Spinal cord (tissue), 10 donors: ENCODE results near the gene HIC1. TPM values are rescaled to one million over a fixed set of nuclear protein-coding genes. Genes with fewer than 3 reads are reported as not detected.

Experiments used
- DNase-seq, 6 donors: peaks; one replicate each; pipeline versions ENCODE4 v3.0.0 to v3.0.0-alpha.2; 2013 to 2015; ENCODE audit warnings: low spot score in 6 of 6, low read depth in 4 of 6
- H3K27ac ChIP-seq: one replicate; pipeline ENCODE4 v1.5.1; 2013; ENCODE audit warnings: low read depth, low read length, control low read depth
- H3K27me3 ChIP-seq: one replicate; pipeline ENCODE4 v1.6.1; 2013; ENCODE audit warnings: low read length; ENCODE audit not compliant: control insufficient read depth, insufficient read depth
- H3K36me3 ChIP-seq: one replicate; pipeline ENCODE4 v1.6.1; 2013; ENCODE audit warnings: low read length; ENCODE audit not compliant: control insufficient read depth, insufficient read depth
- H3K4me1 ChIP-seq: one replicate; pipeline ENCODE4 v1.6.1; 2013; ENCODE audit warnings: low read length; ENCODE audit not compliant: control insufficient read depth, insufficient read depth
- H3K4me3 ChIP-seq: one replicate; pipeline ENCODE4 v1.5.1; 2013; ENCODE audit warnings: low read depth, low read length, control low read depth
- H3K9me3 ChIP-seq: one replicate; pipeline ENCODE4 v1.6.1; 2013; ENCODE audit warnings: low read length; ENCODE audit not compliant: control insufficient read depth, insufficient read depth
- WGBS: methylation state at CpG from one replicate; pipeline ENCODE4 v1.1.5; 2013; ENCODE audit warnings: missing lambda C conversion rate; ENCODE audit not compliant: insufficient coverage; 5-methylcytosine and 5-hydroxymethylcytosine counted together
- polyA plus RNA-seq, 2 donors: library from polyadenylated mRNA; unstranded; fragments of 120-200 nt; gene quantifications; one replicate each; pipeline ENCODE4 v1.2.1, GENCODE V29; 2013; ENCODE audit not compliant: insufficient read length in 2 of 2
- small RNA-seq: library from RNA; depleted of rRNA; stranded (forward); fragments of <200 nt; gene quantifications from one replicate; pipeline ENCODE3, GENCODE V24; 2014; ENCODE audit warnings: low replicate concordance
- total RNA-seq, 2 donors: library from RNA; depleted of rRNA in 1 of 2; stranded (reverse); fragments of 120-200 nt in 1 of 2; fragments of >200 nt in 1 of 2; gene quantifications; one replicate each; pipeline versions ENCODE4 v1.2.3 to v1.2.4, GENCODE V29; 2013 to 2014
- donor health status: healthy.

HIC1 gene
- total and polyA plus RNA-seq, 4 donors = 8.6 to 46.5 (median 14.2) TPM

DNA sequence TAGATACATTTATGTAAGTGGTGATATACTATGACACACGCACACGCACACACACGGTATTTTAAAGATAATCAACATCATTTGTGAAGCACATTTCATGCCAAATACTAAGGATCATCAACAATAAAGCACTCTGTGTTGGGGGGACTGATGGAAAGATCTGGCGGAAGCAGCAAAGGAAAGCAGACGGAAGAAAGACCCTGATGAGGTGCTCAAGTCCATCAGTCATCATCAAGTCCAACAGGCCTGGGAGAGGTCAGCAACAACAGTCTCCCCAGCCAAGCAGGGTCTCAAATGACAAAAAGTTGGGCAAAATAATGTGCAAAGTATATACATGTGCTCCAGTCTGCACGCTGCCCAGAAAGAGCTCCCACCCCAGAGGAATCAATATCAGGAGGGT lies 55.5 kb downstream of the HIC1 start:
- Histone ChIP-seq H3K9me3 (no peaks in the 10 kb centered on the region), H3K4me1 (peaks cover 6% of the 10 kb centered on the region), H3K4me3 (no peak overlapping the region), H3K27me3 (no peaks in the 10 kb centered on the region), H3K27ac (no peak overlapping the region), H3K36me3 (no peaks in the 10 kb centered on the region)
- DNase-seq = no peak
- whole genome bisulfite sequencing = no CpG with 5 or more reads among the region's 6 CpGs

DNA sequence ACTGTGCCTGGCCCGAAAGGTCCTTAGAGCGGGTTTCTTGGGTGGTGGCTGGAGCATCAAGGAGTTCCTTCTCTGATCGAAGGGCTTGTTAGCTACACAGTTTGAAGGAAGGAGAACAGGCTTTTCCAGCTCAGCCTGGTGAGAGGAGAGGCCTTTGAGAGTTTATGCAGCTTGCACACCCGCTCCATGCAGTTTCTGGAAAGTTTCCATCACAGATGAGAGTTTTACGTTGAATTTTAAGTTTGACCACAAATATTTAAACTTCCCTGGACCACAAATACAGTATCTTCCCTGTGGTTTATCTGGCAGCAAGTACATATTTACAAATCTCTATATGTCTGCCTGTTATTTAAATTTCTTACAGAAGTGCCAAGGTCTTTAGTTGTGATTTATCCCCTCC lies 56.8 kb downstream of the HIC1 start:
- WGBS = 91% methylated on average over 3 of the region's 5 CpGs
- H3K9me3 ChIP-seq = no peaks in the 10 kb centered on the region
- H3K4me1 ChIP-seq = peaks cover 6% of the 10 kb centered on the region
- DNase-seq = peak in 1 of 6 donors; percentile 36
- no peaks in the 10 kb centered on the region for H3K36me3 ChIP-seq
- H3K27me3 ChIP-seq = no peaks in the 10 kb centered on the region
- H3K4me3 ChIP-seq = no peak overlapping the region
- peak overlapping the region; percentile 47 for H3K27ac ChIP-seq

Small RNA genes lying within 50 kb of the gene (small RNA-seq; reads per million reads assigned to genes)
- gene AC090617.6 = not detected
- gene AC090617.9 = not detected
- gene MIR132 = 32.0 reads per million, percentile 97 among the genes with 10 or more reads in this experiment
- gene MIR212 = 11.1 reads per million, percentile 96 among the genes with 10 or more reads in this experiment
- not detected for gene OVCA2

Other genes starting within 250 kb of the HIC1 start
- 10 to 100 TPM; 12.3 to 13.4 TPM for gene SMYD4, start 225.2 kb upstream of the HIC1 start, total RNA-seq
- 10 to 100 TPM; 11.8 to 20.1 TPM for gene SMYD4, start 225.2 kb upstream of the HIC1 start, polyA plus RNA-seq
- 10 to 100 TPM; 25.2 to 27.8 TPM for gene RPA1, start 225.1 kb upstream of the HIC1 start, total RNA-seq
- gene RPA1, start 225.1 kb upstream of the HIC1 start, polyA plus RNA-seq = 10 to 100 TPM; 88.3 to 89.5 TPM
- gene RTN4RL1, start 29.8 kb upstream of the HIC1 start, total RNA-seq = 10 to 100 TPM in 1 of 2 donors, 1 to 10 TPM in 1; 5.6 to 11.6 TPM
- gene RTN4RL1, start 29.8 kb upstream of the HIC1 start, polyA plus RNA-seq = 10 to 100 TPM in 1 of 2 donors, 1 to 10 TPM in 1; 8.0 to 11.4 TPM
- gene DPH1, start 24.9 kb upstream of the HIC1 start, total RNA-seq = 10 to 100 TPM; 21.5 to 37.6 TPM
- gene DPH1, start 24.9 kb upstream of the HIC1 start, polyA plus RNA-seq = 10 to 100 TPM; 55.4 to 83.7 TPM
- 10 to 100 TPM; 15.8 to 36.4 TPM for gene OVCA2, start 13.1 kb upstream of the HIC1 start, total RNA-seq
- gene OVCA2, start 13.1 kb upstream of the HIC1 start, polyA plus RNA-seq = 10 to 100 TPM; 14.7 to 15.9 TPM
- 10 to 100 TPM; 26.4 to 46.3 TPM for gene SMG6, start 248.7 kb downstream of the HIC1 start, total RNA-seq
- 10 to 100 TPM; 35.4 to 39.2 TPM for gene SMG6, start 248.7 kb downstream of the HIC1 start, polyA plus RNA-seq
- 10 to 100 TPM; 21.4 to 43.6 TPM for gene SRR, start 248.8 kb downstream of the HIC1 start, total RNA-seq
- gene SRR, start 248.8 kb downstream of the HIC1 start, polyA plus RNA-seq = 10 to 100 TPM; 37.7 to 42.3 TPM